ENCODE measurements around the gene MPV17L.
A peak's percentile ranks its signal among the peaks of the same experiment; 100 is the strongest.
"Not testable (repeated sequence)": the region's sequence is repeated elsewhere in the genome, so short reads cannot be mapped to it uniquely, and the experiment has no call there.

MPV17L gene

GRCh38 chr16:15425861-15426260 is 30.3 kb downstream of the MPV17L start:
- H2AFZ ChIP-seq (ENCODE audit: low read depth, low read length): no peak overlapping the region
- no peak overlapping the region for H3K14ac ChIP-seq (ENCODE audit: low read length in 2 of 2)
- no peak overlapping the region for H4K8ac ChIP-seq (ENCODE audit: low read length)
- DNase-seq: no peak
- no peak overlapping the region for H3K4me3 ChIP-seq (ENCODE audit: insufficient read depth in 1 of 2, low read depth in 1 of 2, low read length in 2 of 2)
- no peak overlapping the region for H2BK120ac ChIP-seq (ENCODE audit: low read depth, low read length)
- no peak overlapping the region for H2BK15ac ChIP-seq (ENCODE audit: low read depth, poor library complexity, severe bottlenecking)
- H3K36me3 ChIP-seq (ENCODE audit: control insufficient read depth in 1 of 2, insufficient read depth in 2 of 2, low read depth in 1 of 2, low read length in 2 of 2): no peaks in the 10 kb centered on the region
- no peak overlapping the region for H3K4ac ChIP-seq (ENCODE audit: low read depth in 1 of 2, low read length in 2 of 2)
- no peaks in the 10 kb centered on the region for H3K27me3 ChIP-seq (ENCODE audit: control insufficient read depth in 1 of 2, insufficient read depth in 1 of 2, low read length in 2 of 2)
- WGBS: 97% methylated on average over 5 of the region's 6 CpGs
- no peak overlapping the region for H3K4me2 ChIP-seq (ENCODE audit: low read length, poor library complexity, severe bottlenecking)
- no peak overlapping the region for H4K91ac ChIP-seq (ENCODE audit: low read length)
- no peak overlapping the region for H3K18ac ChIP-seq (ENCODE audit: low read depth in 1 of 2, low read length in 2 of 2)
- no peak overlapping the region for H2BK5ac ChIP-seq (ENCODE audit: low read depth, low read length, poor library complexity, severe bottlenecking)
- H3K4me1 ChIP-seq (ENCODE audit: control insufficient read depth, insufficient read depth, low read depth, low read length): no peaks in the 10 kb centered on the region
- H3K79me1 ChIP-seq (replicated peaks; ENCODE audit: low read length, poor library complexity, severe bottlenecking): no peaks in the 10 kb centered on the region
- no peak overlapping the region for H2BK12ac ChIP-seq (ENCODE audit: low read length in 2 of 2)
- no peak overlapping the region for H2AK5ac ChIP-seq (ENCODE audit: low read length, severe bottlenecking)
- no peak overlapping the region for H3K9ac ChIP-seq (ENCODE audit: low read length)
- H3K23ac ChIP-seq (ENCODE audit: low read length in 2 of 2): no peak overlapping the region
- H3K9me3 ChIP-seq (ENCODE audit: control insufficient read depth, low read length): no peaks in the 10 kb centered on the region
- H3K27ac ChIP-seq (ENCODE audit: low read length, poor library complexity, severe bottlenecking): no peak overlapping the region

- H2BK15ac ChIP-seq (ENCODE audit: low read depth, poor library complexity, severe bottlenecking): no peak overlapping the region
Observed at GRCh38 chr16:15426796-15427195, 31.2 kb downstream of the MPV17L start.

GRCh38 chr16:15427648-15428239 is 32.2 kb downstream of the MPV17L start:
- no peaks in the 10 kb centered on the region for H3K79me1 ChIP-seq (replicated peaks; ENCODE audit: low read length, poor library complexity, severe bottlenecking)
- no peak overlapping the region for H4K8ac ChIP-seq (ENCODE audit: low read length)
- no peak overlapping the region for H3K27ac ChIP-seq (ENCODE audit: low read length, poor library complexity, severe bottlenecking)
- H3K4me2 ChIP-seq (ENCODE audit: low read length, poor library complexity, severe bottlenecking): peak overlapping the region; percentile 26
- H2BK15ac ChIP-seq (ENCODE audit: low read depth, poor library complexity, severe bottlenecking): no peak overlapping the region
- H3K23ac ChIP-seq (ENCODE audit: low read length in 2 of 2): no peak overlapping the region
- H3K14ac ChIP-seq (ENCODE audit: low read length in 2 of 2): no peak overlapping the region
- H2AFZ ChIP-seq (ENCODE audit: low read depth, low read length): no peak overlapping the region
- no peak overlapping the region for H3K4me3 ChIP-seq (ENCODE audit: insufficient read depth in 1 of 2, low read depth in 1 of 2, low read length in 2 of 2)
- peak overlapping the region; percentile 44 for H3K9ac ChIP-seq (ENCODE audit: low read length)
- no peaks in the 10 kb centered on the region for H3K4me1 ChIP-seq (ENCODE audit: control insufficient read depth, insufficient read depth, low read depth, low read length)
- H3K4ac ChIP-seq (ENCODE audit: low read depth in 1 of 2, low read length in 2 of 2): no peak overlapping the region
- peak overlapping the region; percentile 73 for H2BK120ac ChIP-seq (ENCODE audit: low read depth, low read length)
- DNase-seq: peak; percentile 77
- no peak overlapping the region for H3K18ac ChIP-seq (ENCODE audit: low read depth in 1 of 2, low read length in 2 of 2)
- no peak overlapping the region for H2BK12ac ChIP-seq (ENCODE audit: low read length in 2 of 2)
- H3K27me3 ChIP-seq (ENCODE audit: control insufficient read depth in 1 of 2, insufficient read depth in 1 of 2, low read length in 2 of 2): no peaks in the 10 kb centered on the region
- 62% methylated on average over 3 of the region's 8 CpGs for WGBS
- H4K91ac ChIP-seq (ENCODE audit: low read length): no peak overlapping the region
- no peaks in the 10 kb centered on the region for H3K9me3 ChIP-seq (ENCODE audit: control insufficient read depth, low read length)
- H2AK5ac ChIP-seq (ENCODE audit: low read length, severe bottlenecking): no peak overlapping the region
- no peak overlapping the region for H2BK5ac ChIP-seq (ENCODE audit: low read depth, low read length, poor library complexity, severe bottlenecking)
- no peaks in the 10 kb centered on the region for H3K36me3 ChIP-seq (ENCODE audit: control insufficient read depth in 1 of 2, insufficient read depth in 2 of 2, low read depth in 1 of 2, low read length in 2 of 2)

More at GRCh38 chr16:15426796-15427195, 31.2 kb downstream of the MPV17L start:
- Histone ChIP-seq H3K27me3 (ENCODE audit: control insufficient read depth in 1 of 2, insufficient read depth in 1 of 2, low read length in 2 of 2) (no peaks in the 10 kb centered on the region), H3K79me1 (replicated peaks; ENCODE audit: low read length, poor library complexity, severe bottlenecking) (no peaks in the 10 kb centered on the region), H3K9me3 (ENCODE audit: control insufficient read depth, low read length) (no peaks in the 10 kb centered on the region), H3K27ac (ENCODE audit: low read length, poor library complexity, severe bottlenecking) (no peak overlapping the region), H3K4ac (ENCODE audit: low read depth in 1 of 2, low read length in 2 of 2) (no peak overlapping the region), H3K4me2 (ENCODE audit: low read length, poor library complexity, severe bottlenecking) (no peak overlapping the region), H2AFZ (ENCODE audit: low read depth, low read length) (no peak overlapping the region), H2BK5ac (ENCODE audit: low read depth, low read length, poor library complexity, severe bottlenecking) (no peak overlapping the region), H3K4me1 (ENCODE audit: control insufficient read depth, insufficient read depth, low read depth, low read length) (no peaks in the 10 kb centered on the region), H4K91ac (ENCODE audit: low read length) (no peak overlapping the region), H4K8ac (ENCODE audit: low read length) (no peak overlapping the region), H3K9ac (ENCODE audit: low read length) (no peak overlapping the region), H3K36me3 (ENCODE audit: control insufficient read depth in 1 of 2, insufficient read depth in 2 of 2, low read depth in 1 of 2, low read length in 2 of 2) (no peaks in the 10 kb centered on the region), H2BK120ac (ENCODE audit: low read depth, low read length) (no peak overlapping the region), H2AK5ac (ENCODE audit: low read length, severe bottlenecking) (no peak overlapping the region), H3K14ac (ENCODE audit: low read length in 2 of 2) (no peak overlapping the region), H3K18ac (ENCODE audit: low read depth in 1 of 2, low read length in 2 of 2) (no peak overlapping the region), H3K23ac (ENCODE audit: low read length in 2 of 2) (no peak overlapping the region), H3K4me3 (ENCODE audit: insufficient read depth in 1 of 2, low read depth in 1 of 2, low read length in 2 of 2) (no peak overlapping the region), H2BK12ac (ENCODE audit: low read length in 2 of 2) (no peak overlapping the region)
- no peak for DNase-seq
- 70% methylated on average over 5 of the region's 6 CpGs for WGBS

- not testable (repeated sequence) for H3K27me3 ChIP-seq (ENCODE audit: control insufficient read depth in 1 of 2, insufficient read depth in 1 of 2, low read length in 2 of 2); H3K4me2 ChIP-seq (ENCODE audit: low read length, poor library complexity, severe bottlenecking); H3K27ac ChIP-seq (ENCODE audit: low read length, poor library complexity, severe bottlenecking); H4K8ac ChIP-seq (ENCODE audit: low read length); H2BK15ac ChIP-seq (ENCODE audit: low read depth, poor library complexity, severe bottlenecking); H3K9me3 ChIP-seq (ENCODE audit: control insufficient read depth, low read length); H3K14ac ChIP-seq (ENCODE audit: low read length in 2 of 2); H3K23ac ChIP-seq (ENCODE audit: low read length in 2 of 2); H3K9ac ChIP-seq (ENCODE audit: low read length); H2BK5ac ChIP-seq (ENCODE audit: low read depth, low read length, poor library complexity, severe bottlenecking); H3K4ac ChIP-seq (ENCODE audit: low read depth in 1 of 2, low read length in 2 of 2); DNase-seq; H2AFZ ChIP-seq (ENCODE audit: low read depth, low read length); H3K4me1 ChIP-seq (ENCODE audit: control insufficient read depth, insufficient read depth, low read depth, low read length); H2BK12ac ChIP-seq (ENCODE audit: low read length in 2 of 2); H4K91ac ChIP-seq (ENCODE audit: low read length); H3K18ac ChIP-seq (ENCODE audit: low read depth in 1 of 2, low read length in 2 of 2); H2AK5ac ChIP-seq (ENCODE audit: low read length, severe bottlenecking); H3K4me3 ChIP-seq (ENCODE audit: insufficient read depth in 1 of 2, low read depth in 1 of 2, low read length in 2 of 2); H2BK120ac ChIP-seq (ENCODE audit: low read depth, low read length); H3K79me1 ChIP-seq (replicated peaks; ENCODE audit: low read length, poor library complexity, severe bottlenecking); H3K36me3 ChIP-seq (ENCODE audit: control insufficient read depth in 1 of 2, insufficient read depth in 2 of 2, low read depth in 1 of 2, low read length in 2 of 2)
- WGBS: 96% methylated on average over 11 of the region's 11 CpGs
Observed at GRCh38 chr16:15430884-15431283, 35.3 kb downstream of the MPV17L start.

All from mesenchymal stem cell (in vitro differentiated cells and primary cell).